ENCODE results near the gene HIC2. TPM values are rescaled to one million over a fixed set of nuclear protein-coding genes. Genes with fewer than 3 reads are reported as not detected.

HIC2 gene
- total and polyA plus RNA-seq, 9 of the 15 experiments (the other 6 are each of a cell fraction or from before 2014, with no cell fraction given) = 1.7 to 117 (median 35.5) TPM

- Histone ChIP-seq H3K4me3 (no peak overlapping the region), H4K20me1 (replicated peaks; ENCODE audit: control insufficient read depth, insufficient read depth, low read length) (peaks cover 55% of the 10 kb centered on the region), H3K79me2 (ENCODE audit: control insufficient read depth, insufficient read depth, low read length) (peaks cover 43% of the 10 kb centered on the region), H3K27ac (ENCODE audit: extremely low read depth, low read depth, low read length) (no peak overlapping the region), H3K4me1 (replicated peaks in 1 of 2; ENCODE audit: control insufficient read depth in 2 of 2, insufficient read depth in 2 of 2, low read length in 2 of 2) (peaks cover 0 to 63% of the 10 kb centered on the region in 2 experiments; a peak in 3 of 5 replicates), H3K4me2 (ENCODE audit: insufficient read depth, low read length) (no peak overlapping the region), H3K9ac (ENCODE audit: insufficient read depth in 1 of 2, low read depth in 2 of 2, low read length in 2 of 2) (peak overlapping the region in 1 of 2 experiments; percentile 61; a peak in 2 of 4 replicates), H3K9me1 (ENCODE audit: control insufficient read depth, insufficient read depth, low read length) (peaks cover 19% of the 10 kb centered on the region), H3K27me3 (ENCODE audit: control insufficient read depth in 2 of 2, insufficient read depth in 2 of 2, low read length in 2 of 2) (no peaks in the 10 kb centered on the region), H3K36me3 (ENCODE audit: control insufficient read depth, insufficient read depth, low read length) (peaks cover 64% of the 10 kb centered on the region), H2AFZ (ENCODE audit: low read depth, low read length) (no peak overlapping the region), H3K9me3 (replicated peaks; ENCODE audit: control insufficient read depth, insufficient read depth, low read depth, low read length) (no peaks in the 10 kb centered on the region)
- FAIRE-seq (no peak), ATAC-seq (no peak), DNase-seq (ENCODE audit: extremely low read depth in 1 of 4, low spot score in 3 of 4) (no peak)
- in situ Hi-C loops (cut with MboI) (no loop called here), intact Hi-C loops (cut with micrococcal nuclease) (no loop called here)
- no TSS peak for BruUV-seq (replicated peaks)
- 82% methylated on average over 16 of the region's 16 CpGs for whole genome bisulfite sequencing (ENCODE audit: insufficient coverage, low coverage, missing lambda C conversion rate)
- POLR2A ChIA-PET = interaction anchor here (0.8 to 1.7 kb wide), 6 partner anchors 9 to 205 kb away, joined by 3 to 6 read pairs (median 3); no protein-coding TSS in a partner anchor
- CTCF ChIA-PET (ENCODE audit: low intra/inter-chr PET ratio) = no interaction called here
- no peak for TF ChIP-seq DDX20 (tag; IDR thresholded peaks at IDR 0.05; ENCODE audit: low read depth)
- peak; percentile 3 for TF ChIP-seq SP2 (IDR thresholded peaks at IDR 0.05; ENCODE audit: extremely low read depth, low read depth, low read length, poor library complexity, severe bottlenecking)
- TF ChIP-seq, protein P1, sequence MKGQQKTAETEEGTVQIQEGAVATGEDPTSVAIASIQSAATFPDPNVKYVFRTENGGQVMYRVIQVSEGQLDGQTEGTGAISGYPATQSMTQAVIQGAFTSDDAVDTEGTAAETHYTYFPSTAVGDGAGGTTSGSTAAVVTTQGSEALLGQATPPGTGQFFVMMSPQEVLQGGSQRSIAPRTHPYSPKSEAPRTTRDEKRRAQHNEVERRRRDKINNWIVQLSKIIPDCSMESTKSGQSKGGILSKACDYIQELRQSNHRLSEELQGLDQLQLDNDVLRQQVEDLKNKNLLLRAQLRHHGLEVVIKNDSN (CRISPR knock-in tag; IDR thresholded peaks at IDR 0.05) = peak; percentile 54; the same call in 1 of the 2 replicates
- TF ChIP-seq, protein P2, sequence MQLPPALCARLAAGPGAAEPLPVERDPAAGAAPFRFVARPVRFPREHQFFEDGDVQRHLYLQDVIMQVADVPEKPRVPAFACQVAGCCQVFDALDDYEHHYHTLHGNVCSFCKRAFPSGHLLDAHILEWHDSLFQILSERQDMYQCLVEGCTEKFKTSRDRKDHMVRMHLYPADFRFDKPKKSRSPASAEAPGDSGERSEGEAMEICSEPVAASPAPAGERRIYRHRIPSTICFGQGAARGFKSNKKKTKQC (CRISPR knock-in tag; IDR thresholded peaks at IDR 0.05) = 0 out of 2 replicates have a peak, but pooled peaks have one; percentile 50
- no peak for TF ChIP-seq BRCA1 (IDR thresholded peaks at IDR 0.05)
- TF ChIP-seq BRCA1 (CRISPR knock-in tag; IDR thresholded peaks at IDR 0.05) = peak; percentile 73; the same call in 1 of the 2 replicates
- no peak for TF ChIP-seq ETS2 (tag; IDR thresholded peaks at IDR 0.05; ENCODE audit: borderline replicate concordance, poor library complexity, severe bottlenecking)
- TF ChIP-seq GTF2A2 (tag; IDR thresholded peaks at IDR 0.05) = no peak
- TF ChIP-seq STAG1 (CRISPR knock-in tag; IDR thresholded peaks at IDR 0.05; ENCODE audit: borderline replicate concordance) = 0 out of 2 replicates have a peak, but pooled peaks have one; percentile 34
- TF ChIP-seq, protein P3, sequence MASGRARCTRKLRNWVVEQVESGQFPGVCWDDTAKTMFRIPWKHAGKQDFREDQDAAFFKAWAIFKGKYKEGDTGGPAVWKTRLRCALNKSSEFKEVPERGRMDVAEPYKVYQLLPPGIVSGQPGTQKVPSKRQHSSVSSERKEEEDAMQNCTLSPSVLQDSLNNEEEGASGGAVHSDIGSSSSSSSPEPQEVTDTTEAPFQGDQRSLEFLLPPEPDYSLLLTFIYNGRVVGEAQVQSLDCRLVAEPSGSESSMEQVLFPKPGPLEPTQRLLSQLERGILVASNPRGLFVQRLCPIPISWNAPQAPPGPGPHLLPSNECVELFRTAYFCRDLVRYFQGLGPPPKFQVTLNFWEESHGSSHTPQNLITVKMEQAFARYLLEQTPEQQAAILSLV (tag; IDR thresholded peaks at IDR 0.05) = no peak
- 0 out of 2 replicates have a peak, but pooled peaks have one; percentile 59 for TF ChIP-seq GABPB2 (CRISPR knock-in tag; conservative IDR thresholded peaks at IDR 0.05)
- peak; percentile 33; the same call in 1 of the 2 replicates for TF ChIP-seq CEBPG (CRISPR knock-in tag; IDR thresholded peaks at IDR 0.05)
- TF ChIP-seq CEBPG (tag; conservative IDR thresholded peaks at IDR 0.05 in 1 of 2, IDR thresholded peaks at IDR 0.05 in 1 of 2) = no peak
- TF ChIP-seq KAT7 (CRISPR knock-in tag; IDR thresholded peaks at IDR 0.05; ENCODE audit: borderline replicate concordance) = 0 out of 2 replicates have a peak, but pooled peaks have one; percentile 60
- 0 out of 2 replicates have a peak, but pooled peaks have one; percentile 50 for TF ChIP-seq THAP12 (CRISPR knock-in tag; IDR thresholded peaks at IDR 0.05)
Observed at GRCh38 chr22:21443735-21444421, 26.7 kb downstream of the HIC2 start.

All from K562 (cell line).